ENCODE measurements around the gene SUMO4. TPM values are rescaled to one million over a fixed set of nuclear protein-coding genes. Genes with fewer than 3 reads are reported as not detected.

Gene SUMO4
- total RNA-seq, 2 donors from 2014 or later: 1.4 to 1.5 TPM

DNA sequence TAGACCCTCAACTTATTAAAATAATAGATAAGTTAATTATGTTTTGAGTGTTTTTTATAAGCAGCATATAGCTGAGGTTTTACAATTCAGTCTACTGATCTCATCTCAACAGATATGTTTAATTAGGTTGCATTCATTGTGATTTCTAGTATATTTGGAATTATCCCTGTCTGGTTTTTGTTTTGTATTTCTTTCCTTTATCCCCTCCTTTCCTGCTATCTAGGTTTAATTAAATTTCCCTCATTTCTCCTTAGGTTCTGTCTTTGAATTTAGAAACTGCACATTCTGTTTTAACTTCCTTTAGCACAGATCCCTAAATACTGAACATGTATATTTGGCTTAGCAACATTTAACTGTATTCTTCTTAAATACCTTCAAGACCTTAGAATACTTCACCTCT is 4.9 kb upstream of the SUMO4 start:
- Histone ChIP-seq H3K27me3 (no peaks in the 10 kb centered on the region), H3K9me3 (no peaks in the 10 kb centered on the region), H3K36me3 (no peaks in the 10 kb centered on the region), H3K9ac (ENCODE audit: low read depth in 2 of 2, low read length in 2 of 2) (no peak overlapping the region), H3K4me1 (no peaks in the 10 kb centered on the region), H3K4me3 (no peak overlapping the region), H3K27ac (no peak overlapping the region)
- intact Hi-C loops (cut with DNase I): no loop called here
- no peak for DNase-seq
- TF ChIP-seq, protein P1, sequence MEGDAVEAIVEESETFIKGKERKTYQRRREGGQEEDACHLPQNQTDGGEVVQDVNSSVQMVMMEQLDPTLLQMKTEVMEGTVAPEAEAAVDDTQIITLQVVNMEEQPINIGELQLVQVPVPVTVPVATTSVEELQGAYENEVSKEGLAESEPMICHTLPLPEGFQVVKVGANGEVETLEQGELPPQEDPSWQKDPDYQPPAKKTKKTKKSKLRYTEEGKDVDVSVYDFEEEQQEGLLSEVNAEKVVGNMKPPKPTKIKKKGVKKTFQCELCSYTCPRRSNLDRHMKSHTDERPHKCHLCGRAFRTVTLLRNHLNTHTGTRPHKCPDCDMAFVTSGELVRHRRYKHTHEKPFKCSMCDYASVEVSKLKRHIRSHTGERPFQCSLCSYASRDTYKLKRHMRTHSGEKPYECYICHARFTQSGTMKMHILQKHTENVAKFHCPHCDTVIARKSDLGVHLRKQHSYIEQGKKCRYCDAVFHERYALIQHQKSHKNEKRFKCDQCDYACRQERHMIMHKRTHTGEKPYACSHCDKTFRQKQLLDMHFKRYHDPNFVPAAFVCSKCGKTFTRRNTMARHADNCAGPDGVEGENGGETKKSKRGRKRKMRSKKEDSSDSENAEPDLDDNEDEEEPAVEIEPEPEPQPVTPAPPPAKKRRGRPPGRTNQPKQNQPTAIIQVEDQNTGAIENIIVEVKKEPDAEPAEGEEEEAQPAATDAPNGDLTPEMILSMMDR (IDR thresholded peaks at IDR 0.05): no peak

DNA sequence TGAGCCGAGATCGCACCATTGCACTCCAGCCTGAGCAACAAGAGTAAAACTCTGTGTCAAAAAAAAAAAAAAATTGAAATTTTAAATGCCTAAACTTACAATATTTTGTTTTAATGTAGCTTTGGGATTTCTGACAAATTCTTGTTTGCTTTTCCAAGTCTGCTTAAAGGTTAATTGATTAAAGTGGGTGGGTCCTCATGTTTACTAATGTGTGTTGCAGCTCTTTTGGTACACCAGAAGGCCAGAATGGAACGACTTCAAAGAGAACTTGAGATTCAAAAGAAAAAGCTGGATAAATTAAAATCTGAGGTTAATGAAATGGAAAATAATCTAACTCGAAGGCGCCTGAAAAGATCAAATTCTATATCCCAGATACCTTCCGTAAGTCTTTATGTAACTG is 2.7 kb upstream of the SUMO4 start:
- Histone ChIP-seq H3K36me3 (no peaks in the 10 kb centered on the region), H3K27ac (no peak overlapping the region), H3K4me1 (no peaks in the 10 kb centered on the region), H3K4me3 (no peak overlapping the region), H3K9me3 (no peaks in the 10 kb centered on the region), H3K27me3 (no peaks in the 10 kb centered on the region), H3K9ac (ENCODE audit: low read depth in 2 of 2, low read length in 2 of 2) (no peak overlapping the region)
- TF ChIP-seq, protein P1 (IDR thresholded peaks at IDR 0.05): no peak
- no peak for DNase-seq
- intact Hi-C loops (cut with DNase I): no loop called here

DNA sequence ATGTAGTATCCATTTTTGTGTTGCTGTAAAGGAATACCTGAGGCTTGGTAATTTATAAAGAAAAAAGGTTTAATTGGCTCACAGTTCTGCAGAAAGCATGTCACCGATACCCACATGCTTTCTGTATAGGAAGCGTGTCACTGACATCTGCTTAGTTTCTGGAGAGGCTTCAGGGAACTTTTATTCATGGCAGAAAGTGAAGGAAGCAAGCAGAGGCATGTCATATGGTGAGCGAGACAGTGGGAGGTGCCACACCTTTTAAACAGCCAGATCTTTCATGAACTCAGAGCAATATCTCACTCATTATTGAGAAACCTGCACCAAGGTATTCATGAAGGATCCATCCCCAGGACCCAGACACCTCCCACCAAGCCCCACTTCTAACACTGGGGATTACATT is 3.5 kb downstream of the SUMO4 start:
- Histone ChIP-seq H3K27ac (no peak overlapping the region), H3K36me3 (no peaks in the 10 kb centered on the region)

DNA sequence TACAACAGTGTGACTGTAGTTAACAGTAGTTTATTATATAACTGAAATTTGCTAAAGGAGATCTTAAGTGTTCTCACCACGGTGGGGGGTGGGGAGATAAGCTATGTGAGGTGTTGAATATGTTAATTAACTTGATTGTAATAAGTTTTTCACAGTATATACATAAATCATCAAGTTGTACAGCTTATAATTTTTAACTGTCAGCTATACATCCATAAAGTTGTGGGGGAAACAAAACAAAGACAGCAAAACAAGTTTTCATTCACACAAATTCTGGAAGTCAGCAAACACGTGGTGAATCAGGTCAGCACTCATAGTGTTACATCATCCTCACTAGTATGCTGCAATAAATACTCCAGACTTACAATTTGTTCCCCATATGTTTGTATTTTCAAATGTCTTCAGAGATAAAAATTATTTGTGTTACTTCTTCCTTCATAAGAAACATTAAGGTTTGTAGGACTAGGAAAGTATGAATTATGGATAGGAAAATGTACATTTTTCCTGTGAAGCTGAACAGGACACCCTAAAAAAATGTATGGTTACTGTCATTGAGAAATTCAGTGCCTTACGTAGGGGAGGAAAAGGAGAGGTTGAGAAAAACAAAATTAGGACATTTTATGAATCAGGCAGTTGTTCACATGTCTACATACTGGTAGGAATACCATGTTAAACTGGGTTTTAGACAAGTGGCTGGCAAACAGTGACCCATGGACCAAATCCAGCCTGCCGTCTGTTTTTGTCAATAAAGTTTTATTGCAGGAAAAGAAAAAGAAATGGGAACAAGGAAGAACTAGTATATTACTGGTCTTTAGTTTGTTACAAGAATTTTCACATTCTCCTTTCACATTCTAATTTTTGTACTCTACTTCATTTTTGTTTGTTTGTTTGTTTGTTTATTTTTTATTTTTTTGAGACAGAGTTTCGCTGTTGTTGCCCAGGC is 6.0 kb downstream of the SUMO4 start:
- Histone ChIP-seq H3K9me3 (no peaks in the 10 kb centered on the region), H3K27ac (no peak overlapping the region), H3K9ac (ENCODE audit: low read depth in 2 of 2, low read length in 2 of 2) (no peak overlapping the region), H3K4me1 (no peaks in the 10 kb centered on the region), H3K36me3 (no peaks in the 10 kb centered on the region), H3K4me3 (no peak overlapping the region), H3K27me3 (no peaks in the 10 kb centered on the region)
- DNase-seq: no peak
- TF ChIP-seq, protein P1 (IDR thresholded peaks at IDR 0.05): no peak
- intact Hi-C loops (cut with DNase I): no loop called here

More for the DNA sequence above, 3.5 kb downstream of the SUMO4 start:
- intact Hi-C loops (cut with DNase I): no loop called here
- TF ChIP-seq, protein P1 (IDR thresholded peaks at IDR 0.05): no peak
- Histone ChIP-seq H3K27me3 (no peaks in the 10 kb centered on the region), H3K9me3 (no peaks in the 10 kb centered on the region), H3K4me1 (no peaks in the 10 kb centered on the region), H3K9ac (ENCODE audit: low read depth in 2 of 2, low read length in 2 of 2) (no peak overlapping the region), H3K4me3 (no peak overlapping the region)
- no peak for DNase-seq

DNA sequence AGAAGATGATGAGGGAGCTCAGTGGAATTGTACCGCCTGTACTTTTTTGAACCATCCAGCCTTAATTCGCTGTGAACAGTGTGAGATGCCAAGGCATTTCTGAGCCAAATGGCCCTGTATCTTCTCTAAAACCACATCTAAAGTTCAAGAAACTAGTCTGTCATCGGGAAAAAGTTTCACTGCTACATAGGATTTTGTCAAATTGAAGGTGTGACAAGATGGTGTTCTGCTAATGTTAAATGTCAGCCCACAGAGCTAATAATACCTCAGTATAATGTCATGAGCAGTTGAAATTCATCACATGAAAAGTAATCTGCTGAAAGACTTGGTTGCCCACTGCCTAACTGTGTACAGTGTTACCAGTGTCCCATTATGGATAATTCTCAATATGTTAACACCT is 9.6 kb downstream of the SUMO4 start:
- Histone ChIP-seq H3K4me1 (no peaks in the 10 kb centered on the region), H3K36me3 (no peaks in the 10 kb centered on the region)
- intact Hi-C loops (cut with DNase I): no loop called here

More for the DNA sequence above, 9.6 kb downstream of the SUMO4 start:
- Histone ChIP-seq H3K9ac (ENCODE audit: low read depth in 2 of 2, low read length in 2 of 2) (no peak overlapping the region), H3K4me3 (no peak overlapping the region), H3K27ac (no peak overlapping the region), H3K27me3 (no peaks in the 10 kb centered on the region), H3K9me3 (no peaks in the 10 kb centered on the region)
- no peak for DNase-seq
- TF ChIP-seq, protein P1 (IDR thresholded peaks at IDR 0.05): no peak
